ENCODE data around the gene PDGFD.

Gene PDGFD

DNA sequence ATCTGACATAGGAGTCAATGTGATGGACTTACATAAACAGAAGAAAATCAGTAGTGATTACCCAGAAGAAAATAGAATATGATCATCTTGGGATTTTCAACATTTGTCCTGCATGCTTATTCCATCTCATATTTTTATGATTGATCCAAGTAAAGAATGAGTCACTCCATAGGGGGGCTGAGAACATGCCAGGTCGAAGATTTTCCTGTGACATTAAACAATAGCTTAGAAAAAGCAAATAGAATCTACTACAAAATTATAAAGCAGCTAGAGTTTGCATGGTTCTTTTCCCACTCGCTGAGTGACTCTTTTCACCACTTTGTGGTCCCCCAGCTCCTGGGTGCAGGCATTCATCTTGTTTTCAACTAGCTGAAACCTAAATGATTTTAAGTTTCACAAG is 71.2 kb downstream of the PDGFD start:
- no peak for FAIRE-seq

DNA sequence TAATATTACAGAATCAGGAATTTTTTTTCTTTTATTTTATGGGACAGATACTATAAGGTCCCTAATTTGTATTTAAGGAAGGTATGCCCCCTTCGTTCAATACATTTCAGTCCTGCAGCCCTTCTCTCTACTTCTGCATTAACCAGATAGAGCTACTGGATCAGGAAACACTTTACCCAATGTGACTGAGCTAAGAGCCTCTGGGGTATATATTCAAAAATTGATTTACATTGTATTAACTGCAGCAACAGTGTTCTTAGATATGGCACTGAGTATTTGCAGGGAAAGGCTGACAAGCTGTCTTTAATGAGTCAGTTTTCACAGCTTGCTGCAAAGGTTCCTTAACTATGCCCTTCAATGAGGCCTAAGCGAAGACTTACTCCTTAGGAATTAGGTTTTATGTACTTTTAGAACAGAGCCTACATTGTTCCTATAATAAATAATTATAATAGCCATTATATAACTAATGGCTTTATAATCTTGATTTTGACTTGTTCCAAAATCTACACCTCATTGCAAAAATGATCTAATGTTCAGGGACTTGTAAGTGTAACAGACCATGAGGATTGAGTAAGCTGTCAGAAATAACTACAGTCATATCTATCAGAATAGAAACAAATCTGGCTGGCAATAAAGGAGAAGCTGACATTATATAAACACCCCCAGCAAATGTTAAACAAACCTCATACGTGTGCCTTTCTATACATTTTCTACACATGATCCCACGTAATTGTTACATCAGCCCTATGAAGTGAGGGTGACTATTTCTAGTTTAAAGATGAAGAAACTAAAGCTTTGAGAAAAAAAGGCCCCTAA is 72.5 kb downstream of the PDGFD start:
- FAIRE-seq, result no peak

DNA sequence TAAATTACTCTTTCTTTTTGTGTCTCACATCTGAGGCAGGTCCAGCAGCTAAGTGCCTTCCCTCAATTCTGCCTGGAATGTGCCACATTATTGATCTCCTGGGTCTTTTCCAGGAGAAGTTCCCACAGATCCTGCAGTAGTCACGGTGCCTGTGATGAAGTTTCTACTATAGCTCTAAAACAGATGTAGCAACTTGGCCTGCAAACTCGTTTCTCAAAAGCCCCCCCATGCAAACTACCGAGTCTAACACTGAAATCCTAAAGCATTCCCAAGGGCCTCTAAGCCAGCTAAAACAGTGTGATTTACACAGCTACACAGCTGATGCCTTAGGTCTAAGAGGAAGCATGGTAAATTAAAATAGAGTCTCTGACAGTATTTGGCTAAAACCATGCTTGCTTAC is 73.2 kb downstream of the PDGFD start:
- no peak for FAIRE-seq

DNA sequence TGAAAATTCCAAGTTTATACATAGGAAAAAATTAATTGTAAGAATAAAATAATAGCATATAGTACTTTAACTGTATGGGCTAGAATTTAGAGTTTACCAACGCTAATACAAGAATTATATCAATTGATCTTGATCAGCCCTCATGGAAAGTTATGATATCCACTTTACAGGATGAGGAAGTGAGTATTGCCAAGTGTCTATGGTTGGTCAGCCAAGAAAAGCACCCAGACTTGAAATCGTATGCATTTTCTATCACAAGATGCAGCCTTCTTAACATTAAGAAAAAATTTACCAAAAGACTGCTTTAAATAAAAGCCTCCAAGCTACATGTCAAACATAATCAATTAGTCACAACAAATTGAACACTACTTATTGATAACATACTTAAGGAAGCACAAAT is 74.5 kb downstream of the PDGFD start:
- no peak for FAIRE-seq

DNA sequence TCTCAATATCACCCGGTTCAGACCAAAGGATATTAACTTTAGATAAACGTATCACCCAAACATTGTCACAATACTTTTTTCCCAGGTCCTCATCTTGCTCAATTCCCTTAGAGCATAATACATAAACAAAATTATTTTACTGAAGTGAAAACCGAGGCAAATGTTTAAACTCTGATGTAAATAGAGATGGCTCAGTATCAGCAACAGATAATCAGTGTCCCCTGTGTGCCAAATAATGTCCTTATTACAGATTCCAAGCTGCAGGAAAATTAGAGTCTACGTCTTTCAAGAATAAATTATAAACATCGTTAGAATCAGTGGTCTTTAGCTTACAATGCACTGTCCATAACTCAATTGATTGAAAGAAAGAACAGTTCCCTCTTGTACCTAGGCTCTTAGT is 77.3 kb downstream of the PDGFD start:
- FAIRE-seq, result no peak

DNA sequence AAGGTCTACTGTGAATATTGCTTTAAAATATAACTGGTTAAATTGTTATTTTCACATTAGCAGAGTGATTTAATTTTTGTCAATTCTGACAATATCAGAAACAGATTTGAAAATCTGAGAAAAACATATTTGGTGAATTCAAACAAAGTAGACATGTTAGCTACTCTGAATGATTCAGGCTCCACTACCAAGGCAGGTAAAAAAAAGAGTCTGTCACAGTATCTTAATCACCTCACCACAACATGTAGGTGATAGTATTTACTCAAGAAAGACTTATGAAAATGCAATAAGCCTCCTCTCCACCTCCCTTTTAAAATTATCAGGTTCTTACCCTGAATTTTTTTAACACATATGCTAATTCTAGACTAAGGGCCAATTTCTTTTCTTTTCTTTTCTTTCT is 85.0 kb downstream of the PDGFD start:
- FAIRE-seq, result no peak

DNA sequence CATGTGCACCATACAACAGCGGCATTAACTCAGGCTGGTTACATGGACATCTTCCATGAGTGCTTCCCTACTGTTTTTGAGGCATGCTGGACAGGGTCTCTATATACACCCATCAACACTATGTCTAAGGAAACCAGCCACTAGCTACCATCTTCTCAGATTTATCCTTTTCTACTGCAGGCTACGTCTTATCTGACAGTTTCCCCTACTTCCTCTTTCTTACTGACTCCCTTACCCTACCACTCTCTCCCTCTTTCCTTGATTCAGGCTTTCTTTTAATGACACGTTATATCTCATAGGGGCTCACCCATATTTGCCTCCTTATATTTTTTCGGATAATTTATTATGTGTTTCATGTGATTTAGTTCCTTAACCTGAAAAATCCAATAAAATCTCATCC is 85.7 kb downstream of the PDGFD start:
- FAIRE-seq, result no peak

DNA sequence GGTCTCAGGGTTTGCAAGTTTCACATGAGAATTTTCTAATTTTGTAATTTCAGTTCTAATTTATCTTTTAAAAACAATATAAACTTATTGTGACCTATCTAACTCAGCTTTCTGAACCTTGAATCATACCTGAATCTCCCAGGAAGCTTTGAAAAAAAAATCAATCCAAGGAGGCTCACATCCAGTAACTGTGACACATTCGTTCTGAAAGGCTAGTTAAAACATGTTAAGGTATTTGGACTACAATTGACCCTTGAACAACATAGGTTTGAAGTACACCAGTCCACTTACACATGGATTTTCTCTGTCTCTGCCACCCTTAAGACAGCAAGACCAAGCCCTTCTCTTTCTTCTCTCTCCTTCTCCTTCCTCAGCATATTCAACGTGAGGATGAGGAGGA is 87.5 kb downstream of the PDGFD start:
- no peak for FAIRE-seq

DNA sequence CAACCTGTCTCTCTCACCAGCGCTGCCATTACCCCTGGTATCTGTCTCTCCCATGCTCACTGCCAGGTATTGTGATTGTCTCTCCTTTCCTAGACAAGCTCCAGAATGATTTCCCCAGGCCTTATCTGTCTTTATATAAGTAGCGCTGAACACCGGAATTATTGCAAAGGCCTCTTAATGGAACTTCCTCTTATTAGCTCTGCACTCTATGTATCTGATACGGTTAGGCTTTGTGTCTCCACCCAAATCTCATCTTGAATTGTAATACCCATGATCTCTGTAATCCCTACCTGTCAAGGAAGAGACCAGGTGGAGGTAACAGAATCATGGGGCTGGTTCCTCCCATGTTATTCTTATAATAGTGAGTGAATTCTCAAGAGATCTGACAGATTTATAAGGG is 88.2 kb downstream of the PDGFD start:
- no peak for FAIRE-seq

DNA sequence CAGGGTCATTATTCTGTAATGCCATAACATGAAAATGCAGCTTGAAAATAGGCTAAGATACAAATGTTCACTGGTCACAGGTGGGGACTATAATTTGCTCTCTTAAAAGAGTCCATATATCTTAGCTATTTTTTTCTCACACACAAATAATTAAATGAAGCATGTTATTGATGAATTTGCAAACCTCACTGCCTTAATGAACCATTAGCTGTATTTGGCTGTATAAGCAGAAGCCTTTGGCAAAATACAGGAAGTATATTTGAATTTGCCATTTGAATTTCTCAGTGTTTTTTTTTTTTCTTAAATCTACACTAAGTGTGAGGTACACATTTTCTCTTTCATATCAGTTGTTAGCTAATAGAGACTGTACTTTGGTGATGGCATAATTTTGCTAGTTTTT is 88.9 kb downstream of the PDGFD start:
- no peak for FAIRE-seq

DNA sequence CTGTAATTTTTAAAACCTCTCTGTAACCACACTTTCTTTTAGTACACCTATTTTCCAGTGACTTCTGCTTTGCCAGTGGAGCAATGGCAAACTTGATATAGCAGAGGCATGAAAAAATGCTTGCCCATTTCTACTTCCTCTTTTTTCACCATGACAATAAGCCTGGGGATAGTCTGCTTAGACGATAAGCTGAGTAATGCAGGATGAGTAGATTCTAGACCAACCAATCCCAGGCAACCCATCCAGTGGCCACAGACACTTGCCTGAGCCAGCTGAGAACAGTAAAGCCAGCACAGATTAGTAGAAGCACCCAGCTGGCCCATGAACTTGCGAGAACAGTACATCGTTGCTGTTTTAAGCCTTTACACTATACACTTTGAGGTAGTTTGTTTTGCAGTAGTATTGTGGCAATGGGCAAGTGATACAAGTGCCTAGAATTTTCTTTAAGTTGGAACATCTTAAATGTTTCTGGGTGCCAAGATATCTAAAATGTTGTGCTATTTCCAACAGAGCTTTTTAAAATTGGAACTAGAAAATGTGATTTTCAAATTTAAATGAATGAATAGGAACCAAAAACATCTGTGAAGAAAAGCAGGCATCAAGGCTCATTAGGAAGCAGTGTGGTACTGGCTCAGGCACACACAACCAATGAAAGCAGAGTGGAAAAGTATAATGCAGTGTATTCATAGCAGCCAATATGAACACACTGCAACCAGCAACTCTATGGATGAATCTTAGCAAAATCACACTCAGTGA is 89.8 kb downstream of the PDGFD start:
- no peak for FAIRE-seq

DNA sequence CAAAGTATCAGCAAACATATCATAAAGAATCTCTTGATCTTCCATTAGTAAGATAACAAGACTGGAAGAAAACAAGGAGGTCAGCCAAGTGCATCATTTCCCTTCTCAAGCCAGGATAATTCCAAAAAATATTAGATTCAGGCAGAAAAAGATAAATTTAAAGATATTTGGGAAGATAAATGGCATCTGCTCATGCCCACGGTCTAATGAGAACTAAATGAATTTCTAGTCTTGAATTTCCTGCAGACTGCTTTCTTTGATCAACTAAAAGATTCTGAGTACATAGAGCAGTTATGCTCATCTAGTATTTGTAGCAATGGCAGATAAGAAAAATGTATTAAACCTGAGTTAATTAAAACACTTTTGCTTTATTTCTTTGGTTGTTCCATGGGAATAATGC is 96.4 kb downstream of the PDGFD start:
- FAIRE-seq, result no peak

DNA sequence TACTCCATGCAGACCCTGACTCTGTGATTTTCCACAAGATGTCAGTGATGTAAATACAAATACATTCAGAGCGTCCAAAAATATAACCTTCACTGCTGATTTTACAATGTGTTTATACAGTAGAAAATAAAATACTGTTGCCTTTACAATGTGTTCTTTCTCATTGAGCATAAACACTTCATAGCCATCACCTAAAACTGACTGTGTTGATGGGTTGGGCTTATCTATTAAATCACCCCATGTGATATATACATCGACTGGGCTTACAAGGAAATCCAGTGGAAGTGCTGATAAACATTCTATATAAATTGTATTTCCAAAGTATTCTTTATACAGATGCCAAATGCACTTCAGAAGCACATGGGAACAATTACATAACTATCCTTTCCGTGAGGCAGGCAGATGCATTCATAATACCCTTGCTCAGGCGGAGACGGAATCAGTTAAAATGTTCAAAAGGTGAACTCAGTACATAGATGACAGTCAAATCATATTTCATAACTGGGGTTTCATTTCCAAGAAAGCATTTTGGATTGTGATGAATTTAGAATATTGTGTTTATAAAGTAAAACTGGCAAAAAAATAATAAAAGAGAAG is 99.8 kb downstream of the PDGFD start:
- no peak for FAIRE-seq

DNA sequence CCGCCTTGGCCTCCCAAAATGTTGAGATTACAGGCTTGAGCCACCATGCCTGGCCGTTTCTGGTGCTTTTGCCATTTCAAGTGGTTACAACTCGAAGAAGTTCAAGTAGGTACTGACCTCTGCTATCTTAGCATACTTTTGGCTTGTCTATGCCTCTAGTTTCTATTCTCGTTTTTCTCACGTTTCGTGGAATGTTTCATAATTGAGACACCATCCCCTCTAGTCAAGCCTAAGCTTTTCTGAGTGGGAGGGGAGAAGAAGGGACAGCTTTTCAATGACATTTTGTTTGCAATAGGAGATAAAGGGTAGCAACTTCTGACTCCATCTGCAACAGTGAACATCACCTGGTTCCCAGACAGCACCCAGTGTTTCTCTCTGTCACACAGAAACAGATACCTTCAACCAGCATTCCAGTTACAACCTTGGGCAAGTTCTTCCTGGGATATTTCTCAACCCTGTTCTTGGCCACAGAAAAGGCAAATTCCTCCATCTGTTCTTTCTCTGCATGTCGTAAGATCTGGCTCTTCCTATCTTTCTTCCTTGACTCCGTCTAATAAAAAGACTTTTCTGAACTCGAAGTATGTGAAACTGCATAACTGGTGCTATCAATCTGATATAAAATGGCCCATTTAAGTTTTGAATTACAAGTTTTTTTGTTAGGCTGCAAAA is 102.0 kb downstream of the PDGFD start:
- no peak for FAIRE-seq

DNA sequence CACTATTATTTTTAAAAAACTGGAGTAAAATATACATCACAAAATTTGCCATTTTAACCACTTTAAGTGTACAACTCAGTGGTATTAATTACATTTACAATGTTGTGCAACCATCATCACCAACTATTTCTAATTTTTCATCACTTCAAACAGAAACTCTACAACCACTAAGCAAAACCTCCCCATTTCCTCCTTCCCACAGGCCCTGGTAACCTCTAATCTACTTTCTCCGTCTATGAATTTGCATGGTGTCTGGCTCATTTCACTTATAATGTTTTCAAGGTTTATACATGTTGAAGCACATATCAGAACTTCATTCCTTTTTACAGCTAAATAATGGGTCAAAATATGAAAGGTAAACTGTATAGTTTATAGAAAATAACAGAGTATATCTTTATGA is 103.1 kb downstream of the PDGFD start:
- FAIRE-seq, result no peak

DNA sequence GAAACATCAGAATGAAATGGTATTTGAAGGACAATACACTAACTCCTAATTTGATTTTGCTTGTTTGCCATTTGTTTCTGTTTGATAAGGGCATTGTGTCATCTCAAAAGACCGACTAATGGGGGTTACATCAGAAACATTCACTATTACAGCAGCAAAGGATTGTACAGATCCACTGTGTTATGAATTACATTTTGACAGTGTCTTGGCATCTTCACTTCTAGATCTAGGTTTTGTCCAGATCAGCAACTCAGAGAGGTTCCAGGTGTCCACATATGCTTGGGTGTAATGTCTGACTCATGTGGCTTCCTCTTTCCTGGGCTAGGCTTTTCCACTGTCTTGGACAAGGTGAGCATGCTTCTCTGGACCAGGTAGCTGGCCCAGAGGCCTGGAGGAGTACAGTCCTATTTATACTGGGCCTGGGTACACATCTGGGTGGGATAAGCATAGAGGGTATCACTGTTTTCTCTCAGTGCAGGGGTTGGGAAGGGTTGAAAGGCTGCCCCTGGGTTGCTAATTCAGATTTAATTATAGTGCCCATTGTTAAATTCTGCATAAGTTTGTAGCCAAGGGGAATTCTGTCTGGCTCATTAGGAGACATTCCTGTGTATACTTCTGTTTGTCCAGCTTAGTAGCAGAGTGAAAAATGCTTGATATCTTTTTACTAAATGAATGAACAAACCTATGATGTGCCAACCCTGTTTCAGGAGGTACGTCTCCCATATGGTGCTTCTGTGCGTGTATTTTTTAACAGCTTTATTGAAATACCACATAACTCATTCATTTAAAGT is 103.7 kb downstream of the PDGFD start:
- no peak for FAIRE-seq

DNA sequence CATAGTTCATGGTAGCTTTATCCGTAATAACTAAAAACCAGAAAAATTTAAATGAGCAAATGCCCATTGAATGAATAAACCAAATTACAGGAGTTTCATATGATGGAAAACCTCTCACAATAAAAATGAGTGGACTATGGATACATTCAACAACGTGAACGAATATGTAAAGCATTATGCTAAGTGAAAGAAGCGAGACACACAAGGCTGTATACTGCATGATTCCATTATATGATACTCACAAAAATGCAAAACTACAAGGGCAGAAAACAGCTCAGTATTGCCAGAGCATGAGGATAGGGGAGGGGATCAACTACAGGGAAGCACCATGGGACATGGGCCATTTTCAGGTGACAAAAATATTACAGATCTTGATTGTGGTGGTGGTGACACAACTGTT is 105.3 kb downstream of the PDGFD start:
- no peak for FAIRE-seq

DNA sequence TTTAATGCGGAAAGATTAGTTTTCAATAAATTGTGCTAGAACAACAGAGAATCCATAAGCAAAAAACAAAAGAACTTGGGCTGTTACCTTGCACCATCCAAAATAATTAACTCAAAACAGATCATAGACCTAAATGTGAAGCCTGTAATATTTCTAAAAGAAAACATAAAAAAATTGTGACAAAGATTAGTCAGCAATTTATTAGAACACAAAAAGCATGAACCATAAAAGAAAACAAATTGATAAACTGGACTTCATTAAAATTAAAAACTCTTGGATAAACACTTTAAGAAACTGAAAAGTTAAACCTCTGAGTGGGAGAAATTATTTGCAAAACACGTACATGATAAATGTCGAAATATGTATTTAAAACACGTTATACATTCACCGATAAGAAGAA is 106.0 kb downstream of the PDGFD start:
- no peak for FAIRE-seq

DNA sequence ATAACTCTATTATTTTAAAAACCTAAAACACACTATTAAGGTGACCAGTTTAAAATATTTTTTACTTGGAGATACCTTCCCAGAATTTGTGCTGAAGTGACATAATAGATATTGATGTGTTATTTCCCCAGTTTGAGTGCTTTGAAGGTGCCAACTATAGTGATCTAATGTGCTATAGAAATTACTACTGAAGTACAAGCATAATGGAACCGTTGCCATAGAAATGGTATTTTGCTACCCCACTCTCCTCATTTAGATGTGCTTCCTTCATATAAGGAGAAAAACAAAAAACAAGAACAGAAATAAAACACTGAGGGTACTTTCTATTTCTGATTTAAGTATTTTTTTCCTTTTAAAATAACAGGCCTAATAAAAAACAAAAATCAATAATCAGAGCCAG is 108.4 kb downstream of the PDGFD start:
- no peak for FAIRE-seq

DNA sequence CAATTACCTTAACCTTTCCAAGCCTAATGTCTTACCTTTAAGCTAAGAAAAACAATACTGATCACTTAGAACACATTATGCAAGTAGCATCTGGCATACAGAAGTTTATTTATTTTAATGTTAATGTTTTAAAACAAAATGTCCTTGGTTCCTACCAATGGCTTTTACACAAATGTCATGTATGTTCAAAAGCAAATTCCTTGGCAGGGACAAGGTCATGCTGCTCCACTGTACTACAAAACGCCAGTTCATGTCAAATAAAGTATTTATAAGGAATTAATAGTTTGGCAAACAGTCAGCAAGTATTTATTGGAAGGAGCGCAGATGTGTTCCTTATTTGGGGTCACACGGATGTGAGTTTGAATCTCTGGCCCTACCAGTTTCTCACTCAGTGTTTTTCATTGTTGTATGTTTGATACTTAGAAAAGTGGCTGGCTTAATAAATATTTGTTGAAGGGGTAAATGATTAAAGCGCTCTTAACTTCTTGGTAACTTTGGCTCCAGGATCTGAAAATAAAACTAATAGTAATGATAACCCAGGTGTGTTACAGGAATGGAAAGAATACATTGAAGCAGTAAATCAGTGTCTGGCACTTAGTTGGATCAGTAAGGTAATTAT is 108.9 kb downstream of the PDGFD start:
- no peak for FAIRE-seq

DNA sequence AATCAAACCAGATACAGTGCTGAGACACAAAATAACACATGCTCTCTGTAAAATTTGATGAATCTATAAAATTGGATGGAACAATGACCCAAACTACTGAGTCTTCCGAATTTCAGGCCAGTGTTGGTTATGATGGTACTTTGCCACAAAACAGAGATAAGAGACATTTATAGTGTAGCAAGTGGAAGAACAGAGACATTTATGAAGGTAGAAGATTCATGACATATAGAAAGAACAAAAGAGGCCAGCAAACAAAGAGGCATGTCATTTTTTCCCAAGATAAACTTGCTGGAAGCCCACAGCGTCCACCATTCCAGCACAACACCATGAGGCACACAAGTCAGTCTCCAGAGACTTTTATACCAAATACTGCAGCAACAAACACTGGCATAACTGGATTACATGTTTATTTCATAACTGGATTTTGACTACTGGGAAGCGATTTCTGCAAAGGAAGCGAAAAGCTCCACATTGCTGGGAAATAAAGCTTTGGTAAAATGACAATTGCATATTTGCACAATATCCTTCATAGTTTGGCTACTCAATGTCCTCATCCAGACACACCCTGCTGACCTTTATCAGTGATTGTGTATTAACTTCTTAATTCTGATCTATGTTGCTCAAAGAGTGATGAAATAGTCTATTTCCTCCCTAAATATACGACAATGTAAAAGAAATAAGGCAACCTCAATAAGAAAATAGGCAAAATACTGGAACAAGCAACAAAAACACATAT is 110.0 kb downstream of the PDGFD start:
- FAIRE-seq, result no peak

DNA sequence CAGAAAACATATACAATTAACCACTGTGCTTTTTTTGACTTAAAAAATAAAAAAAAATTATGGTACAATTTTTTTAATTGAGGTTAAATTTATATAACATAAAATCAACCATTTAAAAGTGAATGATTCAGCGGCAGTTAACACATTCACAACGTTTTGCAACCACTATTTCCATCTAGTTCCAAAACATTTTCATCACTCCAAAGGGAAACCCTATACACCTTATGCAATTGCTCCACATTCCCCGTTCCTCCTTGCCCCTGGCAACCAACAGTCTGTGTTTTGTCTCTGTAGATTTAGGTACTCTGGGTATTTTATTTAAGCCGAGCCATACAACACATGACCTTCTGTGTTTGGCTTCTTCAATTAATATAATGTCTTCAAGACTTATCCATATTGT is 112.2 kb downstream of the PDGFD start:
- FAIRE-seq, result no peak

Measured in A204.1 (cell line).